A673 (cell line): ENCODE results near the gene ATP9A.

ENCODE experiments used
- CTCF ChIP-seq: fragments of 300-800, 200-600 bp; sonication (generic); conservative IDR thresholded peaks from 2 replicates; pipeline ENCODE4 v1.5.1; 2017; ENCODE audit warnings: low read depth, mild to moderate bottlenecking, antibody characterized with exemption, low read length, moderate library complexity, mixed read lengths
- EZH2 ChIP-seq: fragments of 200-600 bp; sonication (generic); IDR thresholded peaks from 2 replicates; pipeline ENCODE4 v1.6.1; 2017; ENCODE audit warnings: borderline replicate concordance, low read depth, mild to moderate bottlenecking, mixed read lengths, antibody characterized with exemption, low read length; ENCODE audit not compliant: poor library complexity, severe bottlenecking

GRCh38 chr20:51640743-51641142 is 127.4 kb downstream of the ATP9A start:
- TF ChIP-seq CTCF (no peak), EZH2 (no peak)
